Fibroblast of lung (primary cell): ENCODE data around the gene COMP.

Source experiments
- EZH2 ChIP-seq: IDR thresholded peaks from 2 replicates; pipeline ENCODE4 v1.5.1; 2012; ENCODE audit warnings: low read length, control low read depth, mild to moderate bottlenecking; ENCODE audit errors: missing control alignments
- TF ChIP-seq, protein P1 (sequence below), 2 donors: IDR thresholded peaks in 1 of 2; conservative IDR thresholded peaks in 1 of 2; 1 replicate in 1 of 2; 2 replicates in 1 of 2; pipeline ENCODE4 v1.5.1; 2011 to 2012; ENCODE audit warnings: low read length in 2 of 2, control low read depth in 1 of 2, inconsistent platforms in 1 of 2, low read depth in 1 of 2, mild to moderate bottlenecking in 1 of 2

DNA sequence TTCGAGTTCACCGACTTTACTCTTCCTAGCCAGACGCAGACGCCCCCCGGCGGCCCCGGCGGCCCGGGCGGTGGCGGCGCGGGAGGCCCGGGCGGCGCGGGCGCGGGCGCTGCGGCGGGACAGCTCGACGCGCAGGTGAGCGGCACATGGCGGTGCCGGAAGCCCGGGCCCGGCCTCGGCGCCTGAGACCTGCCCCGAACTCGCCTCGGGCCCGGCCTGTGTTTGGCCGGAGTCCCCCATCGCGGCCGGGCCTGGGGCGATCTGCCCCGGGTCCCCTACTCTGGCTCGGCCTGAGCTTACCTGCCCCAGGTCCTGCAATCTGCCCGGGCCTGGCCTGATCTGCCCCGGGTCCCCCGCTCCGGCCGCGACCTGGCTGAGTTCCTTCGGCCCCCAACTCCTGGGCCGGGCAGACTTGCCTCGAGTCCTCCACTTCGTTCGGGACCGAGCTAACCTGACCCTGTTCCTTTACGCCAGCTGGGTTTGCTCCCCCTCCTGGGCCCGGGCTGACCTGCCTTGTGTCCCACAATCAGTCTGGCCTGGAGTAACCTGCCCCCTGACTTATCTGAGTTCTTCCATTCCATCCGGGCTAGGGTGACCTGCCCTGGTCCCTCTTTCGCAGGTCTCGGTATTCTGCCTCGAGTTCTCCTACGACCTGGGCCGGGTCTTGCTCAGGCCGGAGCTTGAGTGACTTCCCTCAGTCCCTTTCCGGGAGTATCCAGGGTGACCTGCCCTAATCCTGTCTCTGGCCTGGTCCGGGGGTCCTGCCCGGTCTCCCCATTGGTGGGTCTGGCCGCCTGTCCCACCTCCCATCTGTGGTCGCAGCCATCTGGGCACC lies 41.4 kb upstream of the COMP start:
- TF ChIP-seq, protein P1, sequence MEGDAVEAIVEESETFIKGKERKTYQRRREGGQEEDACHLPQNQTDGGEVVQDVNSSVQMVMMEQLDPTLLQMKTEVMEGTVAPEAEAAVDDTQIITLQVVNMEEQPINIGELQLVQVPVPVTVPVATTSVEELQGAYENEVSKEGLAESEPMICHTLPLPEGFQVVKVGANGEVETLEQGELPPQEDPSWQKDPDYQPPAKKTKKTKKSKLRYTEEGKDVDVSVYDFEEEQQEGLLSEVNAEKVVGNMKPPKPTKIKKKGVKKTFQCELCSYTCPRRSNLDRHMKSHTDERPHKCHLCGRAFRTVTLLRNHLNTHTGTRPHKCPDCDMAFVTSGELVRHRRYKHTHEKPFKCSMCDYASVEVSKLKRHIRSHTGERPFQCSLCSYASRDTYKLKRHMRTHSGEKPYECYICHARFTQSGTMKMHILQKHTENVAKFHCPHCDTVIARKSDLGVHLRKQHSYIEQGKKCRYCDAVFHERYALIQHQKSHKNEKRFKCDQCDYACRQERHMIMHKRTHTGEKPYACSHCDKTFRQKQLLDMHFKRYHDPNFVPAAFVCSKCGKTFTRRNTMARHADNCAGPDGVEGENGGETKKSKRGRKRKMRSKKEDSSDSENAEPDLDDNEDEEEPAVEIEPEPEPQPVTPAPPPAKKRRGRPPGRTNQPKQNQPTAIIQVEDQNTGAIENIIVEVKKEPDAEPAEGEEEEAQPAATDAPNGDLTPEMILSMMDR (conservative IDR thresholded peaks at IDR 0.05 in 1 of 2, IDR thresholded peaks at IDR 0.05 in 1 of 2; ENCODE audit: low read depth in 1 of 2, low read length in 2 of 2), result peak; percentile 3 to 24
- TF ChIP-seq EZH2, result no peak
